ENCODE results near the gene PRR36.

The PRR36 gene

GRCh38 chr19:7855426-7856108, 18.6 kb downstream of the PRR36 start:
- DNase-seq: no peak

GRCh38 chr19:7853770-7854128, 20.4 kb downstream of the PRR36 start:
- no peak overlapping the region for H3K4me3 Mint-ChIP-seq
- no peak for DNase-seq
- no peaks in the 10 kb centered on the region for H3K9me3 Mint-ChIP-seq
- H3K36me3 Mint-ChIP-seq (ENCODE audit: low read depth): no peaks in the 10 kb centered on the region
- no peak overlapping the region for H3K27ac Mint-ChIP-seq
- peaks cover 3% of the 10 kb centered on the region for H3K27me3 Mint-ChIP-seq
- H3K4me1 Mint-ChIP-seq (ENCODE audit: low read depth): peaks cover 6% of the 10 kb centered on the region

More at GRCh38 chr19:7855426-7856108, 18.6 kb downstream of the PRR36 start:
- Mint-ChIP-seq H3K27me3 (peaks cover 3% of the 10 kb centered on the region), H3K4me1 (ENCODE audit: low read depth) (peaks cover 6% of the 10 kb centered on the region), H3K9me3 (no peaks in the 10 kb centered on the region), H3K4me3 (no peak overlapping the region), H3K36me3 (ENCODE audit: low read depth) (no peaks in the 10 kb centered on the region), H3K27ac (no peak overlapping the region)

- no peaks in the 10 kb centered on the region for H3K27me3 Mint-ChIP-seq
- peaks cover 6% of the 10 kb centered on the region for H3K4me1 Mint-ChIP-seq (ENCODE audit: low read depth)
- no peaks in the 10 kb centered on the region for H3K36me3 Mint-ChIP-seq (ENCODE audit: low read depth)
- DNase-seq: peak; percentile 79
- no peaks in the 10 kb centered on the region for H3K9me3 Mint-ChIP-seq
- H3K4me3 Mint-ChIP-seq: no peak overlapping the region
- H3K27ac Mint-ChIP-seq: no peak overlapping the region
Observed at GRCh38 chr19:7852851-7853769, 21.1 kb downstream of the PRR36 start.

- Mint-ChIP-seq H3K4me3 (no peak overlapping the region), H3K27ac (no peak overlapping the region), H3K4me1 (ENCODE audit: low read depth) (peaks cover 6% of the 10 kb centered on the region), H3K36me3 (ENCODE audit: low read depth) (no peaks in the 10 kb centered on the region), H3K27me3 (no peaks in the 10 kb centered on the region), H3K9me3 (no peaks in the 10 kb centered on the region)
- DNase-seq: no peak
Observed at GRCh38 chr19:7851623-7852500, 22.3 kb downstream of the PRR36 start.

- Mint-ChIP-seq H3K27ac (no peak overlapping the region), H3K36me3 (ENCODE audit: low read depth) (no peaks in the 10 kb centered on the region), H3K4me1 (ENCODE audit: low read depth) (peaks cover 6% of the 10 kb centered on the region)
Observed at GRCh38 chr19:7850945-7851622, 23.1 kb downstream of the PRR36 start.

GRCh38 chr19:7850000-7850813, 24.0 kb downstream of the PRR36 start:
- DNase-seq: no peak
- peaks cover 6% of the 10 kb centered on the region for H3K4me1 Mint-ChIP-seq (ENCODE audit: low read depth)
- H3K36me3 Mint-ChIP-seq (ENCODE audit: low read depth): no peaks in the 10 kb centered on the region
- H3K4me3 Mint-ChIP-seq: no peak overlapping the region
- no peaks in the 10 kb centered on the region for H3K9me3 Mint-ChIP-seq
- no peak overlapping the region for H3K27ac Mint-ChIP-seq
- no peaks in the 10 kb centered on the region for H3K27me3 Mint-ChIP-seq

More at GRCh38 chr19:7850945-7851622, 23.1 kb downstream of the PRR36 start:
- DNase-seq: no peak
- Mint-ChIP-seq H3K9me3 (no peaks in the 10 kb centered on the region), H3K27me3 (no peaks in the 10 kb centered on the region), H3K4me3 (no peak overlapping the region)

GRCh38 chr19:7849631-7849999, 24.6 kb downstream of the PRR36 start:
- H3K9me3 Mint-ChIP-seq: no peaks in the 10 kb centered on the region
- H3K4me3 Mint-ChIP-seq: no peak overlapping the region
- H3K27ac Mint-ChIP-seq: no peak overlapping the region
- H3K4me1 Mint-ChIP-seq (ENCODE audit: low read depth): peaks cover 6% of the 10 kb centered on the region
- no peaks in the 10 kb centered on the region for H3K36me3 Mint-ChIP-seq (ENCODE audit: low read depth)
- no peak for DNase-seq
- H3K27me3 Mint-ChIP-seq: no peaks in the 10 kb centered on the region

- Mint-ChIP-seq H3K4me3 (no peak overlapping the region), H3K9me3 (no peaks in the 10 kb centered on the region), H3K4me1 (ENCODE audit: low read depth) (peaks cover 6% of the 10 kb centered on the region), H3K27me3 (no peaks in the 10 kb centered on the region), H3K36me3 (ENCODE audit: low read depth) (no peaks in the 10 kb centered on the region), H3K27ac (no peak overlapping the region)
- no peak for DNase-seq
Observed at GRCh38 chr19:7848779-7849457, 25.3 kb downstream of the PRR36 start.

- Mint-ChIP-seq H3K4me1 (ENCODE audit: low read depth) (no peaks in the 10 kb centered on the region), H3K9me3 (no peaks in the 10 kb centered on the region), H3K36me3 (ENCODE audit: low read depth) (no peaks in the 10 kb centered on the region), H3K4me3 (no peak overlapping the region), H3K27ac (no peak overlapping the region), H3K27me3 (no peaks in the 10 kb centered on the region)
- no peak for DNase-seq
Observed at GRCh38 chr19:7847664-7848063, 26.5 kb downstream of the PRR36 start.

- Mint-ChIP-seq H3K9me3 (no peaks in the 10 kb centered on the region), H3K27me3 (no peaks in the 10 kb centered on the region), H3K4me3 (no peak overlapping the region), H3K36me3 (ENCODE audit: low read depth) (no peaks in the 10 kb centered on the region), H3K27ac (no peak overlapping the region), H3K4me1 (ENCODE audit: low read depth) (no peaks in the 10 kb centered on the region)
- DNase-seq: no peak
Observed at GRCh38 chr19:7846155-7846646, 28.0 kb downstream of the PRR36 start.

- Mint-ChIP-seq H3K4me1 (ENCODE audit: low read depth) (no peaks in the 10 kb centered on the region), H3K27me3 (no peaks in the 10 kb centered on the region), H3K36me3 (ENCODE audit: low read depth) (no peaks in the 10 kb centered on the region), H3K27ac (no peak overlapping the region), H3K4me3 (no peak overlapping the region), H3K9me3 (no peaks in the 10 kb centered on the region)
- DNase-seq: no peak
Observed at GRCh38 chr19:7845390-7846154, 28.6 kb downstream of the PRR36 start.

- no peak overlapping the region for H3K27ac Mint-ChIP-seq
- no peaks in the 10 kb centered on the region for H3K4me1 Mint-ChIP-seq (ENCODE audit: low read depth)
- H3K9me3 Mint-ChIP-seq: no peaks in the 10 kb centered on the region
- H3K36me3 Mint-ChIP-seq (ENCODE audit: low read depth): no peaks in the 10 kb centered on the region
- DNase-seq: no peak
- no peak overlapping the region for H3K4me3 Mint-ChIP-seq
- no peaks in the 10 kb centered on the region for H3K27me3 Mint-ChIP-seq
Observed at GRCh38 chr19:7844951-7845350, 29.2 kb downstream of the PRR36 start.

Data from activated T-cell treated with anti-CD3 and anti-CD28 coated beads, Interleukin-2, amount 50 U/mL, for 24 hours (primary cell).